ENCODE data around the gene CLEC16A.

CLEC16A gene

GRCh38 chr16:11082108-11082859 is 137.9 kb downstream of the CLEC16A start:
- TF ChIP-seq CEBPB (IDR thresholded peaks at IDR 0.05) = no peak
- TF ChIP-seq TCF12 (IDR thresholded peaks at IDR 0.05; ENCODE audit: low read depth) = no peak
- TF ChIP-seq TAF1 (IDR thresholded peaks at IDR 0.05; ENCODE audit: low read depth) = no peak
- no peak for TF ChIP-seq TEAD4 (IDR thresholded peaks at IDR 0.05)
- TF ChIP-seq CREB1 (IDR thresholded peaks at IDR 0.05; ENCODE audit: low read depth) = no peak
- TF ChIP-seq EP300 (IDR thresholded peaks at IDR 0.05; ENCODE audit: borderline replicate concordance) = no peak
- TF ChIP-seq EGR1 (IDR thresholded peaks at IDR 0.05) = no peak
- no peak for TF ChIP-seq NFIC (IDR thresholded peaks at IDR 0.05)
- no peak for TF ChIP-seq REST (IDR thresholded peaks at IDR 0.05; ENCODE audit: low read depth)

GRCh38 chr16:11082860-11083388 is 138.6 kb downstream of the CLEC16A start:
- TF ChIP-seq NFIC (IDR thresholded peaks at IDR 0.05) (no peak), TAF1 (IDR thresholded peaks at IDR 0.05; ENCODE audit: low read depth) (no peak), MAX (IDR thresholded peaks at IDR 0.05) (no peak), EGR1 (IDR thresholded peaks at IDR 0.05) (no peak), FOXM1 (IDR thresholded peaks at IDR 0.05; ENCODE audit: borderline replicate concordance, low read depth) (no peak), CEBPB (IDR thresholded peaks at IDR 0.05) (no peak), TCF12 (IDR thresholded peaks at IDR 0.05; ENCODE audit: low read depth) (no peak), REST (IDR thresholded peaks at IDR 0.05; ENCODE audit: low read depth) (no peak), RAD21 (IDR thresholded peaks at IDR 0.05; ENCODE audit: low read depth) (no peak), CREB1 (IDR thresholded peaks at IDR 0.05; ENCODE audit: low read depth) (no peak), EP300 (IDR thresholded peaks at IDR 0.05; ENCODE audit: borderline replicate concordance) (no peak), YY1 (IDR thresholded peaks at IDR 0.05; ENCODE audit: low read depth) (no peak), USF1 (IDR thresholded peaks at IDR 0.05) (no peak), TEAD4 (IDR thresholded peaks at IDR 0.05) (no peak), ZBTB7A (IDR thresholded peaks at IDR 0.05; ENCODE audit: low read depth) (no peak)

GRCh38 chr16:11084484-11084875 is 140.1 kb downstream of the CLEC16A start:
- TF ChIP-seq RAD21 (IDR thresholded peaks at IDR 0.05; ENCODE audit: low read depth) = no peak
- no peak for TF ChIP-seq CEBPB (IDR thresholded peaks at IDR 0.05)
- no peak for TF ChIP-seq MAX (IDR thresholded peaks at IDR 0.05)
- TF ChIP-seq TCF12 (IDR thresholded peaks at IDR 0.05; ENCODE audit: low read depth) = no peak
- no peak for TF ChIP-seq YY1 (IDR thresholded peaks at IDR 0.05; ENCODE audit: low read depth)
- TF ChIP-seq NFIC (IDR thresholded peaks at IDR 0.05) = no peak
- TF ChIP-seq CREB1 (IDR thresholded peaks at IDR 0.05; ENCODE audit: low read depth) = no peak
- TF ChIP-seq EGR1 (IDR thresholded peaks at IDR 0.05) = no peak
- TF ChIP-seq TAF1 (IDR thresholded peaks at IDR 0.05; ENCODE audit: low read depth) = no peak
- no peak for TF ChIP-seq REST (IDR thresholded peaks at IDR 0.05; ENCODE audit: low read depth)
- no peak for TF ChIP-seq FOXM1 (IDR thresholded peaks at IDR 0.05; ENCODE audit: borderline replicate concordance, low read depth)
- TF ChIP-seq EP300 (IDR thresholded peaks at IDR 0.05; ENCODE audit: borderline replicate concordance) = no peak
- no peak for TF ChIP-seq USF1 (IDR thresholded peaks at IDR 0.05)
- no peak for TF ChIP-seq ZBTB7A (IDR thresholded peaks at IDR 0.05; ENCODE audit: low read depth)
- TF ChIP-seq TEAD4 (IDR thresholded peaks at IDR 0.05) = no peak
